Posterior vena cava (tissue), 2 donors: ENCODE data around the gene ITFG2. TPM values are rescaled to one million over a fixed set of nuclear protein-coding genes. Genes with fewer than 3 reads are reported as not detected.
A peak's percentile ranks its signal among the peaks of the same experiment; 100 is the strongest.
"Not testable (repeated sequence)": the region's sequence is repeated elsewhere in the genome, so short reads cannot be mapped to it uniquely, and the experiment has no call there.

ENCODE experiments used
- DNase-seq: peaks from one replicate; pipeline ENCODE4 v3.0.0-alpha.2; 2020; ENCODE audit warnings: low spot score
- intact Hi-C, 2 donors: fragments of 100-400 bp; cut with DNase I; formaldehyde crosslinking; loops; one replicate each; pipeline versions ENCODE4 v1.14.1 to v1.14.2; 2022 to 2023
- long read RNA-seq, 2 donors: library from polyadenylated mRNA; unstranded; transcript quantifications; one replicate each; pipeline ENCODE4 v2.0.0, GENCODE V29; 2020 to 2021
- total RNA-seq, 2 donors: library from RNA; stranded (reverse); fragmentation: NEBNext Ultra II Directional; extraction: Animal tissue kit (Norgen Biotek cat#: 25700); gene quantifications; one replicate each; pipeline ENCODE4 v1.2.1, GENCODE V29; 2021
- donor health status: DM: yes; HTN: yes; CAD: no.
- donor health status: DM: yes; HTN: yes; CAD: no.

ITFG2 gene
- total RNA-seq = 10 to 100 TPM; 16.7 to 28.3 TPM
- long read RNA-seq, donor 1, transcript ITFG2-201 (12 exons, 2,361 nt) = major isoform, 8 of 23 reads
- long read RNA-seq, donor 1, partial matches to known transcripts = 4 of 23 reads
- long read RNA-seq, donor 1, other reads (novel, unspliced or antisense) = 9 of 23 reads
- long read RNA-seq, donor 2, transcript ITFG2-201 (12 exons, 2,361 nt) = major isoform, 53 of 81 reads
- long read RNA-seq, donor 2, partial matches to known transcripts = 7 of 81 reads
- long read RNA-seq, donor 2, other reads (novel, unspliced or antisense) = 20 of 81 reads

DNA sequence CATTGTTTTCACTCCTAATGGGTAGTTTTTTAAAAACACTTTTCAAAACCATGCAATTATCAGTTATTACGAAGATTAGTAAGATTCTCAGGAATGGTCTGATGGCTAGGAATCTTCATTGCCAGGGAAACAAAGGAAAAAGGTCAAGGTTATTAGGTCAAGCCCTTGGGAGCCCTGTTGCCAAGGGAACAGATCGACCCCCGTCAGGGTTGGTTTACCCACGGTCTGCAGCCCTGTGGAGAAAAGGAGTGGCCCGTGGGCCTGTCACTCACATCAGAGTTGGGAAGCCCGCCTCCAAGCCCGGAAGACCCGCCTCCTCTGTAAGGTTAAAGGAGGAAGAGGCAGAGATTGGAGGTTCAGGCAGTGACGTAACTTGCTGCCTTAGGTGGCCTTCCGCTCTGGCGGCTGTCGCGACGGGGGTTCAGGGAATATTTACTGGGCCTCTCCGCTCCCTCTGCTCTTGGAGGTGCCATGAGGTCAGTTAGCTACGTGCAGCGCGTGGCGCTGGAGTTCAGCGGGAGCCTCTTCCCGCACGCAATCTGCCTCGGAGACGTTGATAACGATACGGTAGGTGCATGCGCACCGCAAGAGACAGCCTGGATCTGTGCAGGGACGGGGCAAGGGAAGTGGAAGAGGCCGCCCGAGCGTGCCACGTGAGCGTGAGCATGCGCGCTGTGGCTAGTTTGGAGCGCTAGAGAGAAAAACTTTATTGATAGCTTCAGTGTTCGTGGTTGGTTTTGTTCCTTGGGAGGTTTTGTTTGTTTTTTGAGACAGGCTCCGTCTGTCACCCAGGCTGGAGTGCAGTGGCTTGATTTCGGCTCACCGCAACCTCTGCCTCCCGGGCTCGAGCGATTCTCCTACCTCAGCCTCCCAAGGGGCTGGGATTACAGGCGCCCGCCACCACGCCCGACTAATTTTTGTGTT is at the start of gene ITFG2:
TSS of gene ITFG2 (plus strand) at position 379 of the 924 bp plus-strand sequence. CDS start at position 472, 93 bp downstream.
- intact Hi-C loops = no loop called here
- DNase-seq = peak; percentile 99

DNA sequence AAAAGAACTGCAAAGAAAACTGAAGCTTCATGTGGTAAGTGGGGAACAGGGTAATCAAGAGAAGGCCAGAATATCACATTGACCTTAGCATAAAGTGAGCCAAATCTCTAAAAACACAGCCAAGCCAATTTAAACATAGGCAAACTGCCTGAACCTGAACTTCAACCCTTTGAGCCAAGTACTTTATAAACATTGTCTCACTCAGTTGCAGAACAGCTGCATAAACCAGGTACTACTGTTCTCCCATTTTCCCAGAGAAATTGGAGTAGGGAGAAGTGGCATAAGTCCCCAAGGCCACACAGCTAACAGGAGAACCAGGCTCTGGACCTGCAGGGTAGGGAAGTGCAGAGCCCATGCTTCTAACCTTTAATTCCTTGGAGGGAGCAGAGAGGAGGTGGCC is 48.1 kb upstream of the ITFG2 start:
- intact Hi-C loops = no loop called here
- DNase-seq = no peak

DNA sequence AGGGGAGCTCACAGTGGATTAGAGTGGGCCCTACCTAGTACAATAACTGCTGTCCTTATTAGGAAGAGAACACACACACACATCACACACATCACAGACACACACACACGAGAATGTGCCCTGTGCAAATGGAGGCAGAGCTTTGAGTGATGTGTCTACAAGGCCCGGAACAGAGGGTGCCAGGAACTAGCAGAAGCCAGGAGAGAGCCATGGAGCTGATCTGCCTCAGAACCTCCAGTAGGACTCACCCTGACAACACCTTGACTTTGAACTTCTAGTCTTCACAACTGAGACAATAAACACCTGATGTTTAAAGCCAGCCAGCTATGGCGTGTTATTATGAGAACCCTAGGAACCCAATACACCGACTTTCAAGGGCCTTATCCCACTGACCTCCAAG is 47.4 kb upstream of the ITFG2 start:
- DNase-seq = no peak
- intact Hi-C loops = no loop called here

DNA sequence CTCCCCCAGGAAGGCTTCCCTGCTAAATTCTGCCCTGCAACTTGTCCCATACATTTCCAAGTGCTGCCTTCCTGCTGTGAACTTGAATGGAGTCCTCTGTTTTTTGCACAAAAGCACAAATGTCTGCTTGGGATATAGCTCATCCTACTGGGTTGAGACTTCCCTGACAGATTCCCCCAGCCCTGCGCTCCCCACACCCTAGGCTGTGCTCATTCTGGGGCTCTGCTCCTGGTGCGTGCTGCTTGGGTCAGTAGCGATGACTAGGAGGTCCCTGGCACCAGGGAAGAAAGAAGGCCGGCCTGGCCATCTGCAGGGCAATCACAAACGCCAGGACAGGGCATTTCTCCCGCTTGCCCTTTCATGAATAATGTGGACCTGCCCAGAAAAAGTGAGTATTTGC is 46.9 kb upstream of the ITFG2 start:
- no peak for DNase-seq
- intact Hi-C loops = no loop called here

DNA sequence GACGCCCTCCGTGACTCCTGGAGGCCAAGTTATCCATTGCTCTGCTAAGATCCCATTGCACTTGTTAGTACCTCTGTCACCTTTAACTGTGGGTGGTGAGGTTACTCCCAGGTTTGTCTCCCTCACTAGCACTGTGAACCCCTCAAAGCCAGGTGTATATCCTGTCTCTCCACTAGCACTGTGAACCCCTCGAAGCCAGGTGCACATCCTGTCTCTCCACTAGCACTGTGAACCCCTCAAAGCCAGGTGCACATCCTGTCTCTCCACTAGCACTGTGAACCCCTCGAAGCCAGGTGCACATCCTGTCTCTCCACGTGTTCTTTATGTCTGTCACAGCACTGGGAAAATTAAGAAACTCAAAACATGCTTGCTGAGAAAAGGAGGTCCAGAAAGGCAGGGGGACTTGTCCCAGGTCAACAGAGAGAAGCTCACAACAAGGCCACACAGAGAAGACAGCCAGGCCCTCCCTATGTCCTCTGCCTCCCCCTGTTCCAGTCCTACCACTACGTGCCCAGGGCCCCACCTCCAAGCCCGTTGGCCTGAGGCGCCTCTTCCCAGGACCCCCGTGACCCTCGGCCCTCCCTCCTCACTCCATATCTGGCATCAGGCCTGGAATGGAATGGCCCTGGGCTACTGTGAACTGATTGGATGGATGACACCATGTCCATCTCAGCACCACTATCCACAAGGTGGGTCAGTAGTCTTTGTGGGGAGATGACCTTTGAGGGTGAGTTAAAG is 44.1 kb upstream of the ITFG2 start:
- DNase-seq = no peak
- intact Hi-C loops = no loop called here

DNA sequence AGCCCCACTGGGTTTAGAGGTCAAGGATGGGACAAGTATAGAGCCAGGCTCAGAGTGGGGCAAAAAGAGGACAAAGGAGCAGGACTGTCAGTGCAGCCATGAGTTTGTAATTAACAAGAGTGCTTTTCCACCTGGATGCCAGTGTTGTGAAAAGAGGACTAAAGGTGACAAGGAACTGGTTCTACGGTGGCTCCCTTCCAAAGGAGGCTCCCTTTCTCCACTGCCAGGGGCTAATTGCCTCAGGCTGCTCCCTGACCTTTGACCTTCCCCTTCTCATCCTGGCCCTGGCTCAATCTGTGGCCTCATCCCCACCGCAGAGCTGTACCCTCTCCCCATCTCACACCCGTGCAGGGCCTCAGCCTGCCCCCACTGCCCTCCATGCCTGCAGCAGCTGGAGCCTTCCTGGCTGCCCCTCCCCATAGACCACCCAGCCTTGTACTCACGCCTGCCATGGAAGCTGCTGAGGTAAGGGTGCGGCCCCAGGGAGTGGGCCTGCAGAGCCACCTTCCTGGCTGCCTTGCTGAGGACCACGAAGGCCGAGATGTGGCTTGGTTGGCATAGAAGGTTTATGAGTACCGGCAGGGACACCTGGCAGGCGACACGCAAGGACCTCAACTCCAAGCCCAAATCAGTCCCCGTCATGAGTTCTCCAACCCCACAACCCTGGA is 42.5 kb upstream of the ITFG2 start:
- no peak for DNase-seq
- intact Hi-C loops = no loop called here

DNA sequence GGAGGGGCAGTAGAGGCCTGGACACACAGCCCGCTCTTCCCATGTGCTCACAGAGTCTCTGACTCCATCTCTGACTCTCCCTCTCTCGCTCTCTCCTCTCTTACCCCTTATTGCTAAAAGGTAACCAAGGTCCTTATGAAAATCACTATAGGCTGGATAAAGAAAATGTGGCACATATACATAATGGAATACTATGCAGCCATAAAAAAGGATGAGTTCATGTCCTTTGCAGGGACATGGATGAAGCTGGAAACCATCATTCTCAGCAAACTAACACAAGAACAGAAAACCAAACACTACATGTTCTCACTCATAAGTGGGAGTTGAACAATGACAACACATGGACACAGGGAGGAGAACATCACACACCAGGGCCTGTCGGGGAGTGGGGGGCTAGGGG is 41.9 kb upstream of the ITFG2 start:
- DNase-seq, intact Hi-C loops: not testable (repeated sequence)

DNA sequence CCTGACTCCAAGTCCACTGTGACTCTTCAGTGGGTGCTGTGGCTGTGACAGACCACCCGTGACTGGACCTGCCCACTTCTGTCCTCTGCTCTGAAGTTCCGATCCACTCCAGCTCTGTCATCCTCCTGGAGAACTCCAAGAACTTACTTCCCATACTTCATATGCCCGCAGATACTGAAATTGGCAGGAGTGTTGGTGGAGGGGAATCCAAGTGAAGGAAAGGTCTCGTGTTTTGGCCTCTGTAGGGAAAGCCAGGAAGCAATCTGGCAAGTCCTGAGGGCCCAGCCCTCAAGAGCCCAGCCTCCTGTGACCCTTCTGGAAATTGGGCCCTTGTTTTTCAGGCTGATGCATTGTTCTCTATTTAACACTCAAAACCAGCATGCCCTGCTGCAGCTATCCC is 40.1 kb upstream of the ITFG2 start:
- intact Hi-C loops = no loop called here
- no peak for DNase-seq

DNA sequence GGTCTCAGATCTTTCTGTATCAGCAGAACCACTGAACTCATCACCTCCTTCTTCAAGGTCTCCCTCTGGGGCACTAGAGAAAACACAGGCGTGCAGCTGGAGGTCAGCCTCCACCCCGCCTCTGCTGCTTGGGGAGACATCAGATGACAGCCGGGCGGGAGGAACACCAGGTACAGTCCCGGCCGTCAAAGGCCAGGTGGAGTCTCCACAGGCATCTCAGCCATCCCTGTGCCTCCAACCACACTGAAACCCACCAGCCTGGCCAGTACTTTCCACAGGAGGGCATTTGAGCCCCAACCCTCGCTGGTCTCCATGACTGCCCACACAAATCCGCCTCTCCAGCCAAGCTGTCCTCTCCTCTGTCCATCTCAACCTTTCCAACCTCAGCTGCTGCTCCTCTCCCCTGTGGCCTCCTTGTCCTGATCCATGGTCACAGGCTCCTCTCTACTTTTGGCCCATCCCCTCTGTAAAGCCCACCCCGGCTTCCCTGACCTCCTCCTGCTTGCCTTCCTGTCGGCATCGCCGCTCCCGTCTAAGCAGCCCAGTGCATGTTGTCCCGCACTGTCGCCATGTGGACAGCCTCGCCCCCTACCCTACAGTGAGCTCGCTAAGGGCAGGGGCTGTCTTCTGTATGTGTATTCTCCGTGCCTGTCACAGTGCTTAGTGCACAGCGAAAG is 39.1 kb upstream of the ITFG2 start:
- intact Hi-C loops = no loop called here
- DNase-seq = no peak

DNA sequence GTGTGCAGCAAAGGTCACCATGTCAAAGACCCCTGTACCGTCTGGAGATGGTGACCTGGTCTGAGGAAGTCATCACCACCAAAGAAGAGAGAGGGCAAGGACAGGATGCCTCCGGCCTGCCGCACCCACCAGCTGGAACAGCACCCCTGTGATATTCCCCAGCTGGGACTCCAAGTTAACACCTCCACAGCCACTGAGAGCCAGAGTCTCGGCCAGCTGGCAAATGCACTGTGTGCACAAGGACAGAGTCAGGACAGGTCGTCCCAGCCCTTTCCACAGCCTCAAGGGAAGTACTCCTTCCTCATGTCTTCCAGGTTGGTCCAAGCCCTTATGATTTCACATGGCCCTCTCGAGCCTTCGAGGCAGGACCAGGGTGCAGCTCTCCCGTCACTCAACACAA is 37.0 kb upstream of the ITFG2 start:
- intact Hi-C loops = no loop called here
- no peak for DNase-seq

DNA sequence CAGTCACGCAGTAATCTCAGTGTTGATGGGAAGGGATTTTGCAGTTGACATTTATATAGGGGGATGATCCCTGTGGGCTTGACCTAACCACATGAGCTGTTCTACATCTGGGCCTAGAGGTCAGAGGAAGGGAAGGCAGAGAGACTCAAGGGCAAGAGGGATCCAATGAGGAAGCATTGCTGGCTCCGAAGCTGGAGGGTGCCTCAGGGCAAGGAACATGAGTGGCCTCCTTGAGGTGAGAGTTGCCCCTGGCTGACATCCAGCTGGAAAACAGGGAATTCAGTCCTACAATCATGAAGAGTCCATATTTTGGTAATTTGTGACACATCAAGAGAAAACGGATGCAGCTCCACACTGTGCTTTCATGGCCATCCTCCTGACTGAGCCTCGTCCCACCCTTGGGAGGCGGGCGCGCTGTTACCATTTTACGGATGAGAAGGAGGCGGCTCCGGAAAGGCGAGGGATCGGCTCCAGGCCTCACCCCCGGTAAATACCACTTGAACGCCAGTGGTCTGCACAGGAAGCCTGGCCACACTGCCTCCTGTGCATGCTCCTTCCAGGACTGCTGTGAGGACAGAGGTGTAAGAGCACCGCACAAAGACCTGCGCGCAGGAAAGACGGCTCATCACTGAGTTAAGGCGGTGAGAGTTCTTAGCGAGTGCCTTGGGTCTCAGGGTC is 36.2 kb upstream of the ITFG2 start:
- intact Hi-C loops = no loop called here
- DNase-seq = no peak

DNA sequence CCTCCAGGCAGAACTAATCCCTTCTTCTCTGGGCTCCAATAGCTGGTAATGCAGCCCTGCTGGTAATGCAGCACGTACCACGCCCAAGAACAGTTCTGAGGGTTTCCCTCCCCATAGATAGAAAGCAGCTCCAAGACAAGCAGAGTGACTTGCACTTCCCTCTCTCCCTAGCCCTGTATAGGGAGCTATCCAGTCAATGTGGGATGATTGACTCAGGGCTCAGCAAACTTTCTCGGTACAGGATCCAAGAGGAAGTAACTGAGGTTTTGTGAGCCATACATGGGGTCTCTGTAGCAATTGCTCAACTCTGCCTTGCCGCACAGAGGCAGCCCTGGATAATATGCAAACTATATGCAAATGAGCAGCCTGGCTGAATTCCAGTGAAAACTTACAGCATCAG is 33.2 kb upstream of the ITFG2 start:
- no peak for DNase-seq
- intact Hi-C loops = no loop called here

DNA sequence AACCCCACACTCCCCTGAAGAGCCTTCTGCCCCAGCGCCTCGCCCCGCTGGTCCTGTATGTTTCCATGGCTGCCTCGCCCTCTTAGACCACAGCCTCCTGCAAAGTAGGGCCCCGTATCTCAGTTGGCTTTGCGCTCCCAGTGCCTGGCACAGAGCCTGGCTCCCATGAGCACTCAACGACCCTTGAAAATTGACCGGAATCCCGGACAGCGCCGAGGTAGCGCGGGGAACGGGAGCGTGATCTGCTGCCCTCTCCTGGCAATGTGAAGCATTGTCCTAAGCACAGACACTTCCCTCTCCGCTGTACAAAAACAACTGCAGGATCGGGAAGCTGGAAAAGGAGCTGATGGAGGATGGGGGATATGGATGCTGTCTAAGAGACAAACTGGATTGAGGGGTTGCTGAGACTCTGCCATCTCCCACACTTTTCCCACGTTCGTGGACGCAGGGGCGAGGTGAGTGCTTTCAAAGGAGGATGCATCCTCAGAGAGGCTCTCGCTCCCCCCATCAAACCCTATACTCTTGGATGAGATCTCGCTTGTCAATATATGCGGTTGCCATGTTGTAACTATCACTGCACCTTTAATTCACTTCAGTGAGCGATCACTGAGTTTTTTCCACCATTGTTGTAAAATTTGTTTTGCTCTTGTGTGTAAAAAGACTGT is 28.4 kb upstream of the ITFG2 start:
- intact Hi-C loops = loop anchor here in 1 of 2 donors (10.0 kb wide), 1 partner anchor 49 kb away; no protein-coding TSS in a partner anchor
- DNase-seq = peak; percentile 86

DNA sequence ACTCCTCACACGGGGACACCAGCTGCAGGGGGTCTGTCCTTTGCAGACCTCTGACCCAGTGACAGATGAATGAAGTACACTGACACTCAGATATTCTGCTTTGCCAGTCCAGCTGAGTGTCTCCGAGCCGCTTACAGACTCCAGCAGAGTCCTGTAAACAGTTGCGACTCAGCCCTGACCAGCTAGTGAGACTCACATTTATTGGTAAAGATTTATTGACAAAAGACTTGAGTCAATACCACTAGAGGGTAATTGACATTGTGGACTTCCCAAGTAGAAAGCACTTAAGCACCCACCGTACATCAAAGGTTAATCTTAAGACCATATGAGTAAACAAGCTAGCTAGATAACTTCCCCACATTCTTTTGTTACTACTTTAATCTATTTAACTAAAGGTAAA is 27.5 kb upstream of the ITFG2 start:
- intact Hi-C loops = loop anchor here in 1 of 2 donors (10.0 kb wide), 1 partner anchor 50 kb away; no protein-coding TSS in a partner anchor
- DNase-seq = no peak

DNA sequence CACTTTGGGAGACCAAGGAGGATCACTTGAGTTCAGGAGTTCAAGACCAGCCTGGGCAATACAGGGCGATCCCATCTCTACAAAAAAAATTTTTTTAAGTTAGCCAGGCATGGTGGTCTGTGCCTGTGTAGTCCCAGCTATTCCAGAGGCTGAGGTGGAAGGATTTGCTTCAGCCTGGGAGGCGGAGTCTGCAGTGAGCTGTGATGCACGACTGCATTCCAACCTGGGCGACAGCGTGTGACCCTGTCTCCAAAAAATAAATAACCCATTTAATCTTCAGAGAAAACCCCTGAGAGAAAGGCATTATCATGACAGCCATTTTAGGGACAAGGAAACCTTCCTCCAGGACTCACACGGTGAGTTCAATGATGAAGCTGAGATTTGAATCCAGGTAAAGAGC is 21.4 kb upstream of the ITFG2 start:
- intact Hi-C loops = no loop called here
- no peak for DNase-seq

DNA sequence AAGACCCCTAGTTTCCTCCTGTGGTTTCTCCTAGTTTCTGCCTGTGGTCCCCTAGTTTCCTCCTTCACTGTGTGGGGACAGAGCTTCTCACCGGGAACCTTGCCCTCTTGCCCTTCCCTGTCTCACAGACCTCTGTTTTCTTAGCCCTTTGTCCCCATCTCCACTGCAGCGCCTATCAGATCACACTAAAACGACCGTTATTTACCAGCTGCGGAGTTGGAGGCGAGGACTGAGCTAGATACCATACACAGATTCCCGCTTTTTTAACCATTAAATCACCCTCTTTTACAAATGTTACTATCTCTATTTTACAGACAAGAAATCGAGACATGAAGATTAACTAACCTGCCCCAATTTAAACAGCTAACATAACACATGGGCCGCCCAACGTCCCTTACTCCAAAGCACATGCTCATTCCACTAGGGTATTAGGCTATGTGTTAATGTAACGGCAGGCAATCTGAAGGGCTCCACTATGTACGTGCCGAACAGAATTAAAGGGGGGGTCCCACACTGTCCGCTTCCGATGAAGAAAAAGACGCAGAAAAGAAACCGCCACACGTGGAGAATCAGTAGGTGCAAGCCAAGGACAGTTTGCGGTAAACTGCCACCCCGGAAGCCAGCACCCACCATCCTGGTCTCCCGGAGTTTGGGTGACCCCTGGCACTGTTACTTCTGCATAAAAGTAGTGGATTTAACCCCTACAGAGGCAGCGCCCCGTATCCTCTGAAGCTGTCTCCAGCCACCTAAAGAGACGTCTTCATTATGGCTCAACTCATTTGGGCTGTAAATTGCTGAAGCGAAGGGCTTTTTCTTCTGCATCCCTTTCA is 19.6 kb upstream of the ITFG2 start:
- no peak for DNase-seq
- intact Hi-C loops = no loop called here

DNA sequence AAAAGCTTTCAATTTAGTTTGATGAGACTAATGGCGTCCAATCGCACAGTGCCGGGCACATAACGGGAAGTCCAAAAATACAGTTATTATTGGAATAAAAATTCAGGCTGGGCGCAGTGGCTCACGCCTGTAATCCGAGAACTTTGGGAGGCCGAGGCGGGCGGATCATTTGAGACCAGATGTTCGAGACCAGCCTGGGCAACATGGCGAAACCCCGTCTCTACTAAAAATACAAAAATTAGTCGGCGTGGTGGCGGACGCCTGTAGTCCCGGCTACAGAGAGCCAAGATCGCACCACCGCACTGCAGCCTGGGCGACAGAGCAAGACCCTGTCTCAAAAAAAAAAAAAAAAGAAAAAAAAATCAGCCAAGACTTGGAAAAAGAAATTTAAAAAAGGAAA is 18.9 kb upstream of the ITFG2 start:
- DNase-seq = no peak
- intact Hi-C loops = no loop called here
